CD8-positive, alpha-beta memory T cell (primary cell): ENCODE measurements around the gene SPDYE18. TPM values are rescaled to one million over a fixed set of nuclear protein-coding genes. Genes with fewer than 3 reads are reported as not detected.
"Not testable (repeated sequence)": the region's sequence is repeated elsewhere in the genome, so short reads cannot be mapped to it uniquely, and the experiment has no call there.

ENCODE experiments used
- CTCF ChIA-PET: fragments of 350-600 bp; sonication (Branson Sonifier 250); formaldehyde crosslinking; loops from one replicate; lab custom pipeline; 2021; ENCODE audit warnings: antibody characterized with exemption; lab: Charles Lee
- POLR2A ChIA-PET: fragments of 350-600 bp; sonication (Branson Sonifier 250); formaldehyde crosslinking; loops from one replicate; lab custom pipeline; 2021; ENCODE audit warnings: antibody characterized with exemption; lab: Charles Lee
- DNase-seq, 5 donors: peaks; one replicate each; pipeline versions ENCODE4 v3.0.0 to v3.0.0-alpha.2; 2020 to 2022; ENCODE audit warnings: mixed read lengths in 1 of 5
- H3K27ac ChIP-seq: one replicate; pipeline ENCODE4 v1.7.0; 2013; ENCODE audit warnings: low read depth, mild to moderate bottlenecking, low read length, moderate library complexity
- H3K27me3 ChIP-seq: 2 replicates; pipeline ENCODE4 v1.7.0; 2013; ENCODE audit warnings: low read length, mild to moderate bottlenecking; ENCODE audit not compliant: insufficient read depth, poor library complexity, severe bottlenecking
- H3K36me3 ChIP-seq: 2 replicates; pipeline ENCODE4 v1.7.0; 2013; ENCODE audit warnings: mild to moderate bottlenecking, low read length, moderate library complexity; ENCODE audit not compliant: insufficient read depth
- H3K4me1 ChIP-seq: 2 replicates; pipeline ENCODE4 v1.7.0; 2013; ENCODE audit warnings: mild to moderate bottlenecking, low read length, moderate library complexity; ENCODE audit not compliant: insufficient read depth
- H3K4me3 ChIP-seq: 2 replicates; pipeline ENCODE4 v1.7.0; 2013; ENCODE audit warnings: mild to moderate bottlenecking, low read length
- H3K9me3 ChIP-seq: 2 replicates; pipeline ENCODE4 v1.7.0; 2013; ENCODE audit warnings: mild to moderate bottlenecking, low read length
- H3K27ac Mint-ChIP-seq, 8 donors: one replicate each; pipeline ENCODE4 v1.8.0; 2020 to 2021; ENCODE audit warnings: mixed read lengths in 8 of 8, mild to moderate bottlenecking in 6 of 8, inconsistent platforms in 3 of 8, moderate library complexity in 3 of 8
- H3K27me3 Mint-ChIP-seq, 2 donors: one replicate each; pipeline ENCODE4 v1.8.0; 2020 to 2021; ENCODE audit warnings: mixed read lengths in 2 of 2, mild to moderate bottlenecking in 1 of 2, moderate library complexity in 1 of 2
- H3K36me3 Mint-ChIP-seq, 3 donors: one replicate each; pipeline ENCODE4 v1.8.0; 2020 to 2021; ENCODE audit warnings: mixed read lengths in 3 of 3, inconsistent platforms in 1 of 3, mild to moderate bottlenecking in 1 of 3
- H3K4me1 Mint-ChIP-seq, 3 donors: one replicate each; pipeline ENCODE4 v1.8.0; 2020 to 2021; ENCODE audit warnings: mixed read lengths in 3 of 3, inconsistent platforms in 1 of 3, mild to moderate bottlenecking in 1 of 3
- H3K4me3 Mint-ChIP-seq, 7 donors: one replicate each; pipeline ENCODE4 v1.8.0; 2020 to 2021; ENCODE audit warnings: mixed read lengths in 7 of 7, mild to moderate bottlenecking in 6 of 7, moderate library complexity in 4 of 7, inconsistent platforms in 2 of 7
- H3K9me3 Mint-ChIP-seq, 5 donors: one replicate each; pipeline ENCODE4 v1.8.0; 2020 to 2022; ENCODE audit warnings: mixed read lengths in 5 of 5, mild to moderate bottlenecking in 3 of 5, moderate library complexity in 2 of 5, inconsistent platforms in 1 of 5
- polyA plus RNA-seq: library from polyadenylated mRNA; unstranded; fragments of 300-500 nt; fragmentation: Illumina TruSeq; gene quantifications from one replicate; pipeline ENCODE4 v1.2.3, GENCODE V29; 2021
- total RNA-seq, 2 experiments: library from RNA; stranded (reverse); gene quantifications; one replicate each; pipeline ENCODE4 v1.2.3, GENCODE V29; 2021

The SPDYE18 gene
- total and polyA plus RNA-seq, 3 experiments from 2014 or later, result 0.53 TPM; not detected in 2

- H3K27me3 Mint-ChIP-seq, H3K4me3 Mint-ChIP-seq, H3K27ac ChIP-seq, DNase-seq, H3K36me3 Mint-ChIP-seq, H3K9me3 Mint-ChIP-seq, CTCF ChIA-PET, H3K4me3 ChIP-seq, POLR2A ChIA-PET, H3K27ac Mint-ChIP-seq, H3K4me1 ChIP-seq, H3K4me1 Mint-ChIP-seq, H3K9me3 ChIP-seq, H3K27me3 ChIP-seq, H3K36me3 ChIP-seq: not testable (repeated sequence)
Measured at GRCh38 chr7:77032261-77032660, 30.1 kb downstream of the SPDYE18 start, which contains the start of gene SPDYE17. Gene SPDYE17, minus strand, starts transcription at chr7:77032361. Its CDS starts 1,791 bp downstream, at chr7:77030570.

- CTCF ChIA-PET, H3K27ac Mint-ChIP-seq, POLR2A ChIA-PET, H3K9me3 Mint-ChIP-seq, H3K27ac ChIP-seq, H3K27me3 Mint-ChIP-seq, H3K36me3 ChIP-seq, H3K36me3 Mint-ChIP-seq, H3K4me1 Mint-ChIP-seq, H3K9me3 ChIP-seq, H3K4me1 ChIP-seq, H3K4me3 ChIP-seq, DNase-seq, H3K27me3 ChIP-seq: not testable (repeated sequence)
- H3K4me3 Mint-ChIP-seq, result peak overlapping the region in 1 of 7 donors; percentile 45
Measured at GRCh38 chr7:77026349-77026748, 36.0 kb downstream of the SPDYE18 start.

GRCh38 chr7:77010074-77010680 lies 52.2 kb downstream of the SPDYE18 start:
- H3K4me1 ChIP-seq, H3K27me3 Mint-ChIP-seq, H3K4me3 ChIP-seq, H3K27me3 ChIP-seq, DNase-seq, H3K4me3 Mint-ChIP-seq, H3K36me3 ChIP-seq, H3K4me1 Mint-ChIP-seq, H3K27ac Mint-ChIP-seq, H3K9me3 ChIP-seq, H3K27ac ChIP-seq, POLR2A ChIA-PET, H3K36me3 Mint-ChIP-seq, H3K9me3 Mint-ChIP-seq, CTCF ChIA-PET: not testable (repeated sequence)

- H3K4me1 ChIP-seq, H3K27ac Mint-ChIP-seq, H3K4me1 Mint-ChIP-seq, H3K36me3 ChIP-seq, H3K9me3 Mint-ChIP-seq, H3K27ac ChIP-seq, H3K27me3 ChIP-seq, H3K36me3 Mint-ChIP-seq, H3K4me3 ChIP-seq, H3K4me3 Mint-ChIP-seq, CTCF ChIA-PET, DNase-seq, H3K9me3 ChIP-seq, H3K27me3 Mint-ChIP-seq: not testable (repeated sequence)
- POLR2A ChIA-PET, result interaction anchor here (0.7 kb wide), 1 partner anchor 239 kb away, joined by 4 read pairs; no protein-coding TSS in a partner anchor
Measured at GRCh38 chr7:77008000-77008399, 54.4 kb downstream of the SPDYE18 start.

- H3K27me3 ChIP-seq, CTCF ChIA-PET: not testable (repeated sequence)
Measured at GRCh38 chr7:77006127-77007110, 55.9 kb downstream of the SPDYE18 start.

GRCh38 chr7:77005461-77006057 lies 56.8 kb downstream of the SPDYE18 start:
- H3K4me3 ChIP-seq, H3K27me3 Mint-ChIP-seq, H3K27ac Mint-ChIP-seq, H3K9me3 ChIP-seq, CTCF ChIA-PET, H3K27me3 ChIP-seq, POLR2A ChIA-PET, H3K9me3 Mint-ChIP-seq, H3K4me1 ChIP-seq, H3K27ac ChIP-seq, H3K4me3 Mint-ChIP-seq, H3K36me3 ChIP-seq, H3K4me1 Mint-ChIP-seq, DNase-seq: not testable (repeated sequence)
- H3K36me3 Mint-ChIP-seq, result peaks cover 0 to 16% (median 0%) of the 10 kb centered on the region in 3 donors

More at GRCh38 chr7:77006127-77007110, 55.9 kb downstream of the SPDYE18 start:
- H3K27ac Mint-ChIP-seq, H3K27me3 Mint-ChIP-seq, DNase-seq, H3K4me3 Mint-ChIP-seq, H3K9me3 Mint-ChIP-seq, H3K4me1 ChIP-seq, H3K4me3 ChIP-seq, H3K4me1 Mint-ChIP-seq, H3K27ac ChIP-seq, H3K36me3 Mint-ChIP-seq, H3K36me3 ChIP-seq, POLR2A ChIA-PET, H3K9me3 ChIP-seq: not testable (repeated sequence)

- H3K27ac Mint-ChIP-seq, H3K27me3 ChIP-seq, CTCF ChIA-PET, H3K4me3 ChIP-seq, H3K9me3 Mint-ChIP-seq, H3K4me3 Mint-ChIP-seq, H3K4me1 Mint-ChIP-seq, H3K4me1 ChIP-seq, H3K36me3 ChIP-seq, H3K27me3 Mint-ChIP-seq, POLR2A ChIA-PET, H3K27ac ChIP-seq, H3K9me3 ChIP-seq, DNase-seq: not testable (repeated sequence)
- H3K36me3 Mint-ChIP-seq, result peaks cover 0 to 16% (median 0%) of the 10 kb centered on the region in 3 donors
Measured at GRCh38 chr7:77004151-77004550, 58.2 kb downstream of the SPDYE18 start.

- H3K9me3 ChIP-seq, H3K27ac Mint-ChIP-seq, H3K27me3 ChIP-seq, H3K4me3 ChIP-seq, H3K9me3 Mint-ChIP-seq, H3K36me3 ChIP-seq, H3K4me3 Mint-ChIP-seq, H3K27me3 Mint-ChIP-seq, H3K4me1 ChIP-seq, POLR2A ChIA-PET, DNase-seq, CTCF ChIA-PET, H3K4me1 Mint-ChIP-seq, H3K27ac ChIP-seq: not testable (repeated sequence)
- H3K36me3 Mint-ChIP-seq, result peaks cover 0 to 16% (median 0%) of the 10 kb centered on the region in 3 donors
Measured at GRCh38 chr7:77003241-77003640, 59.1 kb downstream of the SPDYE18 start.
